Activated T-cell treated with anti-CD3 and anti-CD28 coated beads, Interleukin-2, amount 50 U/mL, for 1 hour (primary cell): Measurements from ENCODE around the gene CCL14.
"Not testable (repeated sequence)": the region's sequence is repeated elsewhere in the genome, so short reads cannot be mapped to it uniquely, and the experiment has no call there.

ENCODE experiments used
- DNase-seq: peaks from one replicate; pipeline ENCODE4 v3.0.0-alpha.2; 2020

The CCL14 gene

GRCh38 chr17:35986643-35987042 is at the start of gene CCL14:
CCL14 (minus strand) TSS chr17:35986729; CDS start chr17:35986649, 80 bp downstream.
- DNase-seq, result no peak

- no peak for DNase-seq
Measured at GRCh38 chr17:36036235-36036634, 49.7 kb upstream of the CCL14 start.

- DNase-seq, result no peak
Measured at GRCh38 chr17:36034127-36034526, 47.6 kb upstream of the CCL14 start.

GRCh38 chr17:36030956-36031355 is 44.4 kb upstream of the CCL14 start:
- no peak for DNase-seq

GRCh38 chr17:36027761-36028160 is 41.2 kb upstream of the CCL14 start:
- no peak for DNase-seq

- DNase-seq, result no peak
Measured at GRCh38 chr17:36024106-36024869, 37.8 kb upstream of the CCL14 start.

GRCh38 chr17:36019423-36019822 is 32.9 kb upstream of the CCL14 start:
- DNase-seq, result no peak

- no peak for DNase-seq
Measured at GRCh38 chr17:36017799-36018198, 31.3 kb upstream of the CCL14 start, which contains the start of gene CCL23. CCL23 (minus strand) TSS chr17:36017972; CDS start chr17:36017897, 75 bp downstream.

GRCh38 chr17:36016555-36016954 is 30.0 kb upstream of the CCL14 start:
- DNase-seq, result no peak

- not testable (repeated sequence) for DNase-seq
Measured at GRCh38 chr17:36015895-36016294, 29.4 kb upstream of the CCL14 start.

- DNase-seq, result no peak
Measured at GRCh38 chr17:36014946-36015345, 28.4 kb upstream of the CCL14 start.

- DNase-seq, result no peak
Measured at GRCh38 chr17:36011201-36011600, 24.7 kb upstream of the CCL14 start.

GRCh38 chr17:36008998-36009665 is 22.6 kb upstream of the CCL14 start:
- no peak for DNase-seq

- no peak for DNase-seq
Measured at GRCh38 chr17:36004594-36005108, 18.1 kb upstream of the CCL14 start.

GRCh38 chr17:36002631-36003030 is 16.1 kb upstream of the CCL14 start:
- DNase-seq, result no peak

GRCh38 chr17:36001862-36002603 is 15.5 kb upstream of the CCL14 start:
- no peak for DNase-seq

GRCh38 chr17:36001110-36001771 is 14.7 kb upstream of the CCL14 start, which contains the start of gene CCL15:
CCL15 (minus strand) TSS chr17:36001553; CDS start chr17:36001492, 61 bp downstream.
- no peak for DNase-seq

GRCh38 chr17:36000732-36001109 is 14.2 kb upstream of the CCL14 start:
- DNase-seq, result no peak

- DNase-seq, result no peak
Measured at GRCh38 chr17:35998756-35999155, 12.2 kb upstream of the CCL14 start.

- no peak for DNase-seq
Measured at GRCh38 chr17:35998018-35998545, 11.6 kb upstream of the CCL14 start.

- not testable (repeated sequence) for DNase-seq
Measured at GRCh38 chr17:35995346-35995745, 8.8 kb upstream of the CCL14 start.

- DNase-seq, result no peak
Measured at GRCh38 chr17:35991075-35991474, 4.5 kb upstream of the CCL14 start.
